Spleen (tissue), 11 donors: Measurements from ENCODE around the gene VSIG1. TPM values are rescaled to one million over a fixed set of nuclear protein-coding genes. Genes with fewer than 3 reads are reported as not detected.

ENCODE experiments used
- DNase-seq: peaks from one replicate; pipeline ENCODE4 v3.0.0-alpha.2; 2020
- H3K27ac ChIP-seq, 8 donors: fragments of 200-600 bp; sonication (generic) in 7 of 8; 1 replicate in 4 of 8; 2 replicates in 4 of 8; pipeline versions ENCODE4 v1.5.0 to v1.8.0; 2016 to 2021; ENCODE audit warnings: inconsistent platforms in 4 of 8, mild to moderate bottlenecking in 4 of 8, moderate library complexity in 1 of 8
- H3K27me3 ChIP-seq, 7 donors: fragments of 200-600 bp; sonication (generic) in 6 of 7; replicated peaks in 1 of 7; 1 replicate in 4 of 7; 2 replicates in 3 of 7; pipeline versions ENCODE4 v1.5.0 to v1.8.0; 2016 to 2021; ENCODE audit warnings: inconsistent platforms in 3 of 7, mild to moderate bottlenecking in 1 of 7
- H3K36me3 ChIP-seq, 6 donors: fragments of 200-600 bp; sonication (generic) in 5 of 6; 1 replicate in 4 of 6; 2 replicates in 2 of 6; pipeline versions ENCODE4 v1.5.0 to v1.8.0; 2016 to 2021; ENCODE audit warnings: inconsistent platforms in 2 of 6
- H3K4me1 ChIP-seq, 6 donors: fragments of 200-600 bp; sonication (generic) in 5 of 6; 1 replicate in 3 of 6; 2 replicates in 3 of 6; pipeline versions ENCODE4 v1.5.0 to v1.8.0; 2016 to 2021; ENCODE audit warnings: inconsistent platforms in 3 of 6
- H3K4me3 ChIP-seq, 8 donors: fragments of 200-600 bp; sonication (generic) in 7 of 8; 1 replicate in 4 of 8; 2 replicates in 4 of 8; pipeline versions ENCODE4 v1.5.0 to v1.8.0; 2016 to 2021; ENCODE audit warnings: inconsistent platforms in 4 of 8, mild to moderate bottlenecking in 4 of 8, moderate library complexity in 2 of 8
- H3K9me3 ChIP-seq, 8 donors: fragments of 200-600 bp; sonication (generic) in 7 of 8; 1 replicate in 4 of 8; 2 replicates in 4 of 8; pipeline versions ENCODE4 v1.5.0 to v1.8.0; 2016 to 2021; ENCODE audit warnings: inconsistent platforms in 4 of 8
- CTCF ChIP-seq, 11 experiments: fragments of 200-600 bp in 7 of 11; fragments of 450-650 bp in 4 of 11; sonication (generic) in 4 of 11; IDR thresholded peaks in 8 of 11; conservative IDR thresholded peaks in 3 of 11; 1 replicate in 7 of 11; 2 replicates in 4 of 11; pipeline versions ENCODE4 v1.4.0 to v1.8.0; 2016 to 2021; ENCODE audit warnings: antibody characterized with exemption in 11 of 11, inconsistent platforms in 4 of 11, mild to moderate bottlenecking in 1 of 11
- POLR2A ChIP-seq, 3 donors: fragments of 450-650 bp; IDR thresholded peaks; one replicate each; pipeline ENCODE4 v1.5.1; 2017; ENCODE audit warnings: antibody characterized with exemption in 3 of 3, mild to moderate bottlenecking in 1 of 3
- POLR2AphosphoS5 ChIP-seq, 3 donors: sonication (generic); formaldehyde crosslinking; IDR thresholded peaks; one replicate each; pipeline ENCODE4 v1.5.1; 2017; ENCODE audit warnings: antibody characterized with exemption in 3 of 3
- WGBS, 5 donors: extraction: QIAGEN DNeasy Blood & Tissue Kit in 3 of 5; methylation state at CpG; one replicate each; pipeline versions ENCODE4 v1.1.5 to v1.1.7; 2013 to 2018; 5-methylcytosine and 5-hydroxymethylcytosine counted together
- intact Hi-C: fragments of 100-400 bp; cut with DNase I; formaldehyde crosslinking; loops from one replicate; pipeline ENCODE4 v1.15.0; 2023; ENCODE audit warnings: low total_unique reads
- polyA plus RNA-seq, 3 donors: library from polyadenylated mRNA; stranded (reverse); fragments of 200-250 nt; gene quantifications; one replicate each; pipeline ENCODE4 v1.2.1, GENCODE V29; 2013
- total RNA-seq, 7 donors: library from RNA; depleted of rRNA in 3 of 7; stranded (reverse); fragments of >200 nt in 3 of 7; fragmentation: NEBNext Ultra II Directional in 4 of 7; extraction: Animal tissue kit (Norgen Biotek cat#: 25700) in 4 of 7; gene quantifications; one replicate each; pipeline versions ENCODE4 v1.1.0 to v1.2.1, GENCODE V29; 2016 to 2021
- donor health status: healthy with polysubstance abuse.
- donor health status: DM: no; HTN: no; CAD: no; lungs with moderate emphysema.
- donor health status: DM: no; HTN: no; CAD: no.
- donor health status: Bipolar disorder and iron deficiency.
- donor health status: healthy.
- donor health status: DM: no; HTN: no; CAD: no.
- donor health status: DM: yes; HTN: yes; CAD: no.

Gene VSIG1
- total and polyA plus RNA-seq, 10 donors = 0.11 to 1.4 (median 0.64) TPM

DNA sequence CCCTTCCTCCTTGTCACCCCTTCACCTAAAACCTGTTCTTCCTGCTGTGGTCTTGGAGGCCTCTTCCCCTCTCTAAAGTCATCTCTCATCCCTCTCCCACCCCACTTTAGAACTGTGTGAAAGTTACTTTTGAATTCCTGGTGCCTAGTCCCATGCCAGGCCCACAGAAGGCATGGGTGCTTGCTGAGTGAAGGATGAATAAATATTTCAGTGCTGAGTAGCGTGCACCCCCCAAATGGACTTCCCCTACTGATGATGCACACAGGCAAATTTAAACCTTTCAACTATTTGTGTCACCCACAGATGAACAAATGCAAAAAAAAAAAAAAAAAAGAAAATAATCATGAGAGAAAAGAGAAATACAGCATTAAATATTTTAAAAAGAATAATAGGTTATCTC is 26.7 kb downstream of the VSIG1 start:
- Histone ChIP-seq H3K36me3 (no peaks in the 10 kb centered on the region), H3K4me1 (no peaks in the 10 kb centered on the region), H3K27me3 (peaks cover 0 to 5% (median 0%) of the 10 kb centered on the region in 7 donors), H3K27ac (no peak overlapping the region), H3K4me3 (no peak overlapping the region), H3K9me3 (no peaks in the 10 kb centered on the region)
- no peak for TF ChIP-seq CTCF (IDR thresholded peaks at IDR 0.05 in 8 of 11, conservative IDR thresholded peaks at IDR 0.05 in 3 of 11)
- no peak for TF ChIP-seq POLR2AphosphoS5 (IDR thresholded peaks at IDR 0.05)
- no peak for TF ChIP-seq POLR2A (IDR thresholded peaks at IDR 0.05)
- intact Hi-C loops = no loop called here
- no peak for DNase-seq
- WGBS, 5 donors = 76 to 97% (median 87%) methylated on average over 1 of the region's 1 CpG

- WGBS, 5 donors = 69 to 86% (median 79%) methylated on average over 5 of the region's 5 CpGs
- intact Hi-C loops = no loop called here
- H3K36me3 ChIP-seq = no peaks in the 10 kb centered on the region
- DNase-seq = no peak
- H3K27me3 ChIP-seq = peaks cover 0 to 5% (median 0%) of the 10 kb centered on the region in 7 donors
- H3K9me3 ChIP-seq = no peaks in the 10 kb centered on the region
- no peak overlapping the region for H3K27ac ChIP-seq
- H3K4me3 ChIP-seq = no peak overlapping the region
- H3K4me1 ChIP-seq = no peaks in the 10 kb centered on the region
- no peak for TF ChIP-seq POLR2A (IDR thresholded peaks at IDR 0.05)
- no peak for TF ChIP-seq POLR2AphosphoS5 (IDR thresholded peaks at IDR 0.05)
- no peak for TF ChIP-seq CTCF (IDR thresholded peaks at IDR 0.05 in 8 of 11, conservative IDR thresholded peaks at IDR 0.05 in 3 of 11)
Observed at GRCh38 chrX:108072746-108073145, 27.9 kb downstream of the VSIG1 start.

DNA sequence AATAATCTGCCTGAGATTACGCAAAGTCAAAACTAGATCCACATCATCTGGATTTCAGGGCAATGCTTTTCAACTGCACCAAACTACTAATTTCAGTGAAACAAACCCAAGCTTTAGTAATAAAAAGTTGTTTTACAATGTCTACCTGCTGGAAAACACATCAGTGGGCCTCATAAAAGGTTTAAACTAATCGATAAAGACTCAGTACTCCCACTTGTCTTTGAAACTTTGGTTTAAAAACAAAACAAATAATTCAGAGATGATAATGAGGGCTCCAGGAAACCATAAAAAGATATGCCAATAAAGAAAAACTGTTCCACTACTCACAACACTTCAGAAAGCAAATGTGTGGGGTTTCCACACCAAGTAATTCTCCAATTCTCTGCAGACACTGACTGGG is 36.2 kb downstream of the VSIG1 start:
- DNase-seq = no peak
- Histone ChIP-seq H3K27ac (no peak overlapping the region), H3K36me3 (peaks cover 0 to 24% (median 8%) of the 10 kb centered on the region in 6 donors), H3K4me1 (no peaks in the 10 kb centered on the region), H3K27me3 (peaks cover 0 to under 1% (median 0%) of the 10 kb centered on the region in 7 donors), H3K9me3 (no peaks in the 10 kb centered on the region), H3K4me3 (no peak overlapping the region)
- whole genome bisulfite sequencing, 5 donors = 83 to 100% (median 95%) methylated on average over 2 of the region's 2 CpGs
- no peak for TF ChIP-seq POLR2A (IDR thresholded peaks at IDR 0.05)
- no peak for TF ChIP-seq POLR2AphosphoS5 (IDR thresholded peaks at IDR 0.05)
- no peak for TF ChIP-seq CTCF (IDR thresholded peaks at IDR 0.05 in 8 of 11, conservative IDR thresholded peaks at IDR 0.05 in 3 of 11)
- intact Hi-C loops = no loop called here

GRCh38 chrX:108087792-108088191 is 42.9 kb downstream of the VSIG1 start:
- 78 to 99% (median 94%) methylated on average over 6 of the region's 6 CpGs for WGBS, 5 donors
- intact Hi-C loops = no loop called here
- Histone ChIP-seq H3K36me3 (peaks cover 0 to 47% (median 15%) of the 10 kb centered on the region in 6 donors), H3K9me3 (no peaks in the 10 kb centered on the region), H3K4me3 (no peak overlapping the region), H3K27me3 (peaks cover 0 to 2% (median 0%) of the 10 kb centered on the region in 7 donors), H3K27ac (no peak overlapping the region), H3K4me1 (peaks cover 0 to 34% (median 19%) of the 10 kb centered on the region in 6 donors)
- no peak for DNase-seq
- TF ChIP-seq POLR2AphosphoS5 (IDR thresholded peaks at IDR 0.05) (no peak), POLR2A (IDR thresholded peaks at IDR 0.05) (no peak), CTCF (IDR thresholded peaks at IDR 0.05 in 8 of 11, conservative IDR thresholded peaks at IDR 0.05 in 3 of 11) (no peak)
